Suppressor macrophage (primary cell): ENCODE results near the gene OTOP2.
"Not testable (repeated sequence)": the region's sequence is repeated elsewhere in the genome, so short reads cannot be mapped to it uniquely, and the experiment has no call there.

Experiments used
- DNase-seq, 4 experiments: peaks; one replicate each; pipeline ENCODE4 v3.0.0-alpha.2; 2020 to 2022

Gene OTOP2

GRCh38 chr17:74901353-74902135 lies 22.5 kb upstream of the OTOP2 start:
- no peak for DNase-seq

GRCh38 chr17:74903034-74903433 lies 21.0 kb upstream of the OTOP2 start:
- no peak for DNase-seq

- no peak for DNase-seq
These were observed 20.4 kb upstream of the OTOP2 start for GRCh38 chr17:74903671-74904070.

DNA sequence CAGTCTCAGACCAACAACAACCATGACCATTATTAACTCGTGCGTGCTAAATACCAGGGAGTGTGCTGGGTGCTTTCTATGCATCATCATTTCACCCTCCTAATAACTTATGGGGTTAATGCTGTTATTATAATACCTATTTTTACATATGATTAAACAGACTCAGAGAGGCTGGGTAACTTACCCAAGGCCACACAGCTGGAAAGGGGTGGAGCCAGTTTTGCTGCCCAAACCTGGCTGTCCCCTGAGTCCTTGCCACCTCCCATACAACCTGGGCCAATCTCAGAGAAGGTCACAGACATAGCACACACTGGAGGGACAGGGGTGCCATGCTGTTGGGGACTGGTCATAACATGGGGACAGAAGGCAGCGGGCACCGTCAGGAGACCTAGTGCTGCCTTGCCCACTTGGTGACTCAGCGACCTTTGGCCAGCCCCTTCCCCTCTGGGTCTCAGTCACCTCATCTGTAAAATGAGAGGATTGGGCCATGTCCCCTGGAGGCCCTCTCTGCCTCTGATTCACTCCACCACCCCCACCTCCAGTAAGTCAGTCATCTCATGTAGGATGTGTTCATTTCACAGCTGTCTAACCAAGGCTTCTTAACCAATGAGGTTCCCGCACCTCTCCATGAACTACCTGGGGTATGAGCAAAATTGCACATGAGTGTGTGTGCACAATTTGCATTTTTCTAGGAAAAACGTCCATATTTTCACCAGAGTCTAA lies 19.2 kb upstream of the OTOP2 start:
- DNase-seq = no peak

DNA sequence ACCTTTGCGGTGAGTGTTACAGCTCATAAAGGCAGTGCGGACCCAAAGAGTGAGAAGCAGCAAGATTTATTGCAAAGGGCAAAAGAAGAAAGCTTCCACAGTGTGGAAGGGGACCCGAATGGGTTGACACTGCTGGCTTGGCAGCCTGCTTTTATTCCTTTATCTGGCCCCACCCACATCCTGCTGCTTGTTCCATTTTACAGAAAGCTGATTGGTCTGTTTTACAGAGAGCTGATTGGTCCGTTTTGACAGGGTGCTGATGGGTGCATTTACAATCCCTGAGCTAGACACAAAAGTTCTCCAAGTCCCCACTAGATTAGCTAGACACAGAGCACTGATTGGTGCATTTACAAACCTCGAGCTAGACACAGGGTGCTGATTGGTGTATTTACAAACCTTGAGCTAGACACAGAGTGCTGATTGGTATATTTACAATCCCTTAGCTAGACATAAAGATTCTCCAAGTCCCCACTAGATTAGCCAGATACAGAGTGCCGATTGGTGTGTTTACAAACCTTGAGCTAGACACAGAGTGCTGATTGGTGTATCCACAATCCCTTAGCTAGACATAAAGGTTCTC lies 17.8 kb upstream of the OTOP2 start:
- not testable (repeated sequence) for DNase-seq

DNA sequence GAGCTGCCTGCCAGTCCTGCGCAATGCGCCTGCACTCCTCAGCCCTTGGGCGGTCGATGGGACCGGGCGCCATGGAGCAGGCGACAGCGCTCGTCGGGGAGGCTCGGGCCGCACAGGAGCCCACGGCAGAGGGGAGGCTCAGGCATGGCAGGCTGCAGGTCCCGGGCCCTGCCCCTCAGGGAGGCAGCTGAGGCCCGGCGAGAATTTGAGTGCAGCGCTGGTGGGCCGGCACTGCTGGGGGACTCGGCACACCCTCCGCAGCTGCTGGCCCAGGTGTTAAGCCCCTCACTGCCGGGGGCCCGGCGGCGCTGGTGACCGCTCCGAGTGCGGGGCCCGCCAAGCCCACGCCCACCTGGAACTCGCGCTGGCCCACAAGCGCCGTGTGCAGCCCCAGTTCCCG lies 17.1 kb upstream of the OTOP2 start:
- no peak for DNase-seq

DNA sequence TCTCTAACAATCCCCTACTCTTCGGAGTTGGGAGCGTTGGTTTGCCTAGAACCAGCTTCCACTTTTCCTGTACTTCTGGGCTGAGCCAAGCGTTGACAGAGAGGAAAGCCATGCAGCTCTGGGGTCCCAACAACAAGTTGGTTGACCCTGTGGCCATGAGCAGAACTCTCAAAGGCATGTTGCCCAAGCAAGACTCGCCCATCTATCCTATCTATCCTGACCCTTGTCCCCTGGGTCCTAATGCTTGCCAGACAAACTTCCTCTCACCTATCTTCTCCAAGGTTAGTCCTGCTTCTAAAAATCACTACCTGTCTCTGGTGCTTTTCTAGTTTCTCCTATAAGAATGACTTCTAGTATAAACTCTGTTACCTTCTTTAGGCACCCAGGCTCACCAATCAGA lies 15.0 kb upstream of the OTOP2 start:
- not testable (repeated sequence) for DNase-seq

GRCh38 chr17:74911423-74911822 lies 12.7 kb upstream of the OTOP2 start:
- not testable (repeated sequence) for DNase-seq

- no peak for DNase-seq
These were observed 7.8 kb upstream of the OTOP2 start for GRCh38 chr17:74916136-74916850.

GRCh38 chr17:74916851-74917199 lies 7.2 kb upstream of the OTOP2 start:
- no peak for DNase-seq

DNA sequence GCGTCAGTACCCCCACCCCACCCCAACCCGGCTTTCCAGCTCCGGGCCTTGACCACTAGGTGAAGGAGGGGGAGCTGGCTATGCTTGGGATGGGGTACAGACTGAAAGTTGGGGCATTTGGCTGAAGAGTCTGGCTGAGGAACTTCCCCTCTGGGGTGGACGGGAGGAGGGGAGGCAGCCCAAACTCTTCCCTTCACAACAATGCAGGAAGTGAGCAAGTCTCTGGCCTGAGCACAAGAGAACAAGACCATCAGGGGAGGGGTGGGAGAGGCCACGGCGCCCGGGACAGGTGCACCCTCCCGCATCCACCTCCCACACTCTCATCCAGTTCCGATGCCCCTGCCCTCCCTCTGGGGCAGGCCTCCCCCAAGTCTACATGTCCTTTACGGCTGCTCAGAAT lies 6.6 kb upstream of the OTOP2 start:
- DNase-seq = peak; percentile 61 to 80 (median 70)

DNA sequence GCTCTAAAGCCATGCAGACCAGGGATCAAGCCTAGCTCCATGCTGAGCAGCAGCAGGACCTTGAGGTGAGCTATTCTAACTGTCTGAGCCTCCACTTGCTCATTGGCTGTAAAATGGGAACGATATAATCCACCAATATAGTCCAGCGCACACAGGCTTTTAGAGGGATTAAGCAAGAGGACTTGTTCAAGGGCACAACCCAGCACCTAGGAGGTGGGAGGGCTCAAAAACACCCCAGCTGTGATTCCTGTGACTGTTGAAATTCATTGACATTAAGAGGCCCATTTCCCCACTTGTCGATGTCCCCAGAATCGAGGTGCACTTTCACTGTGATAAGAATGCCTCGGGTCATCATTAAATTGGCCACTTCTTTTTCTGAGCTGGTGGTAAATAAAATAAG lies 5.2 kb upstream of the OTOP2 start:
- no peak for DNase-seq

DNA sequence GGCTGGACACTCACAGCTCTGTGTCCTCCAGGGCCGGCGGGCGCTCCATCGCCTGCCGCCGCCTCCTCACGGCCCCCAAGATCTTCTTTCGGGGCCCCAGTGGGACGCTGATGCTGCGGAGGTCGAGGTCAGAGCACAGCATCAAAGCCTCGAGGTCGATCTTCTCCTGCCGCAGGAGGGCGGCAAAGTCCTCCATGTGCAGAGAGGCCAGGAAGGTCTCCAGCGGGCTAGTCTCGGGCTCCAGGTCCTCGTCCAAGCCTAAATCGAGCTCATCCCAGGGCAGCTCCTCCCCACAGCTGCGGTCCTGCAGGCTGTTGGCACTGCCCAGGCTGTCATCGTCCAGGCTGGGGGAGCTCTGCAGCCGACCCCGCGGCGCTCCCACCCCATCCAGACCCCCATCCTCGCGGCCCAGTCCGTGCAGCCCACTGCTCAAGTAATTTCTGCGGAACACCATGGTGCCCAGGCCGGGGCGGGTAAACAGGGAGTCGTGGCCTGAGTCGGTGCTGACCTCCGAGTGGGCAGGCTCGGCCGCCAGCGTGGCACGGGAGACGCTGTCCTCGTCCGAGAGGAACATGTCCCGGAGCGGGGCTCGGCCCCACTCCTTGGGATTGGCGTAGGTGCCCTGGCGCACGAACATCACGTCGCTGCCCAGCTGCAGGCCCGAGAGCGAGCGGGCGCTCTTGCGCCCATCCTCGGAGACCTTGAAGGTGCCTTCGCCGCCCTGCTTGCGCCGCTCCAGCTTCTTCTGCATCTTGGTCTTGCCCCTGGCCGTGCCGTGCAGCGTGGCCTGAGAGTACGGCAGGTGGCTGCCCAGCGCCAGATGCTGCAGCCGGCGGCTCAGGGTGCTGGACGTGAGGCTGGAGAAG lies 4.4 kb upstream of the OTOP2 start:
- peak; percentile 29 to 59 (median 45) for DNase-seq

- DNase-seq = no peak
These were observed 3.8 kb upstream of the OTOP2 start for GRCh38 chr17:74920306-74920620.

- no peak for DNase-seq
These were observed 3.4 kb upstream of the OTOP2 start for GRCh38 chr17:74920642-74921025.

GRCh38 chr17:74921026-74921681 lies 2.9 kb upstream of the OTOP2 start:
- no peak for DNase-seq

DNA sequence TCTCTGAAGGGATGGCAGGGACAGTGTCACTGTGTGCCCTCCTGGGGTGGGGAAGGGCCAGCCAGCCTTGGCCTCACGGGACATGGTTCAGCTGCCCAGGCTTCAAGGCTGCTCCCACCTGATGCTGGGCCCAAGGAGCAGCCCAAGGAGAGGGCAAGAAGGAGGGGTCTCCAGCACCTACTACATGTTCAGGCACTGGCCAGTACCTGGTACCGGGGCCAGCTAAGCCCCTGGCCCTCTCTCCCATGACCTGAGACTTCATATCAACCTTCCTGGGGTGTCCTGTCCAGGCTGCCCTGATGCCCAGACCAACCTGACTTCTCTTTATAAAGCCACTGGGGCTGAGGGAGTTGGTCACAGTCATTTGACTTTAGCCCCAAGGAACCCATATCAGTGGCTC lies 2.3 kb upstream of the OTOP2 start:
- no peak for DNase-seq

DNA sequence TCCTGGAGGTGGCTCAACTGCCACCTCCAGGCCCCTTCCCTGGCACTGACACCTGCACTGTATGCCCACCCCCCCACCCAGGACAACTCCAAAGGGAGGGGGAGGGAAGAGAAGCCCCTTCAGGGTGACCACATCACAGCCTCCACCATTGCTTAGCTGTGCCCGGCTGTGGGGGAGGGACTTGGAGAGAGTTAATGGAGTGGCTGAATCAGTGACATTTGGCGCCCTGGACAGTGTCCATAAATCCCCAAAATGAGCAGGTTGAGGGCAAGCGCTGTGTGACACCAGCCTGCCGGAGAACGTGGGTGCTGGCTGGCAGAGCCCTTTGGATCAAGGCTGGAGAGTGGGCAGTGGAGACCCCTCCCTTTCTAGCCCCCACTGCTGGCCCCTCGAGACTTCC lies 1.9 kb upstream of the OTOP2 start:
- DNase-seq = no peak

DNA sequence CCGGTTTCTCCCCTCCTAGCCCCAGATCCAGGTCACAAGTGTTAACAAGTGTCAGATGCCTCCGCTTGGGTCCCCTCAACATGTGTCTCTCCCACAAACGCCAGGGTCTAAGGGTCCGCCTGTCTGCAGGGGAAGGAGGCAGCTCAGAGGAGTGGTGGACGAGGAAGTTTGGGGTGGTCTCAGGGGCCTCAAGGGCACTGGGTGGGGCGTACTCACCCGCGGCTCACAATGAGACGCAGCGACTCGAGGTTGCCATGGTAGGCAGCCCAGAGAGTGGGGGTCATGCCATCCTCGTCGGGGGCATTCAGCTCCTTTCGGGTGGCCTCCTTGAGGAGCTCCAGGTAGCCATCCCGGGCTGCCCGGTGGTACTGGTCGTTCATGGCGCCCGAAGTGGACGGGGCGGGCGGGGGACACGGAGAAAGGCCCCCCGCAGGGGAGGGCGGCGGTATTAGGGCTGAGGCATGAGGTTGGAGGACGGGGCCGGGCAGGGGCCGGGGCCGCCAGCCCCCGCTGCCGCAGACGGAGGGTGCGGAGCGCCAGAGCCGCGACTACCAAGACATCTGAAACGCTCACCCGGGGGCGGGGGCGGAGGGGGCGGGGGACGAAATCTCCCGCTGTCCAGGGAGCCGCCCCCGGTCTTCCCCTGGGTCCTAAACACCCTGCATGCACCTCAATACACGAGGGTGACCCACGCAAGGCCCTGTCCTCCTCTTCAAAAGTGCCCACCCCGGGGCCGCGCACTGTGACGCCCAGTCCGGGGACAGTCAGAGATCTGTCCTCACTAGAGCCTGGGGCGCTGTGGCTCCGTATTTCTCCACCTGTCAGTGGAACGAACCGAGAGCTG lies 1.2 kb upstream of the OTOP2 start, which contains the start of gene USH1G:
USH1G (minus strand) TSS at position 562 of the 844 bp plus-strand sequence; CDS start at position 380, 182 bp downstream.
- peak in 1 of 4 experiments; percentile 18 for DNase-seq

DNA sequence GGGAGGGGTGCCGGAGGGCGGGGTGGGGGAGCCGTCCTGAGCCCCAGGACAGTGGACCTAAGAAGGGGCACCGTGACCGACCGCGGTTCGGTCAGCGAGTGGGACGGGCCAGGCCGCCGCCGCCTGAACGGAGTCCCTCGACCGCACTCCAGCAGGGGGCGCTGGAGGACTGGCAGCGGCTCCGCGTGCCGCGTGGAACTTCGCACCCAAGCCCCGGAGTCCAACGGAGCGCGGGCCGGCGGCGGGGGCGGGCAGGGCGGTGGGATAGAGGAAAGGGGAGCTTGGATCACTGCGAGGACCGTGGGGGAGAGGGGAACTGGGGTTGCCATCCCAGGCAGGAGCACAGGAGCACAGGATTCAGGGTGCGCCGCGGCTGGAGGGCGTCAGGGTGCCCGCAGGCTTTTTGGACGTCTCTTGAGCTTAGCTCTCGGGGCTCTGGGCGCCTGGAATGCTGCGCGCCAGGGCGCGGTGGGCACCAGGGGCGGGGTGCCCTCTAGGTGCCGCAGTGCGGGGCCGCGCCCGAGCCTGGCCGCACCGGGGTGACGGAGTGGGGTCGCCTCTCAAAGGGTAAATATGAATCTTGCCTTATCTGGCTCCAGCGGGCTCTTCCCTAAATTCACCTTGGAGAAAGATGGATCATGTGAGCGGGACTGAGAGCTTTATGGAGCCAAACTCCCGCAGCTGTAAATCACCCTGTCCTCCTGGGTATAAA lies 379 bp upstream of the OTOP2 start:
- peak; percentile 74 to 90 (median 84) for DNase-seq
